ENCODE data around the gene ASTN2. TPM values are rescaled to one million over a fixed set of nuclear protein-coding genes. Genes with fewer than 3 reads are reported as not detected.

ASTN2 gene
- total RNA-seq, 1 experiment from 2014 or later, result 4.8 TPM

GRCh38 chr9:116857321-116857720 lies 557.5 kb downstream of the ASTN2 start (continued):
- TF ChIP-seq ZBTB33 (IDR thresholded peaks at IDR 0.05; ENCODE audit: extremely low read depth, insufficient replicate concordance, low read length), result no peak
- TF ChIP-seq ATF3 (IDR thresholded peaks at IDR 0.05), result no peak
- TF ChIP-seq JUND (IDR thresholded peaks at IDR 0.05), result no peak
- TF ChIP-seq EZH2 (IDR thresholded peaks at IDR 0.05), result no peak

GRCh38 chr9:116855881-116856662 lies 558.8 kb downstream of the ASTN2 start:
- H3K9me3 ChIP-seq (ENCODE audit: control insufficient read depth in 1 of 2, insufficient read depth in 1 of 2, low read depth in 1 of 2, low read length in 2 of 2), result no peaks in the 10 kb centered on the region
- H3K9me2 ChIP-seq (ENCODE audit: insufficient read depth), result no peaks in the 10 kb centered on the region
- no peaks in the 10 kb centered on the region for H3K36me3 ChIP-seq (ENCODE audit: control insufficient read depth in 1 of 2, insufficient read depth in 2 of 2, low read length in 2 of 2)
- no peak overlapping the region for H2AFZ ChIP-seq (ENCODE audit: low read depth, low read length, poor library complexity, severe bottlenecking)
- RAD21 ChIA-PET (ENCODE audit: low non-redundant PET in 1 of 2, low total read pairs in 2 of 2, uncharacterized antibody in 2 of 2, unreplicated experiment in 2 of 2), result no interaction called here
- intact Hi-C loops (cut with micrococcal nuclease), result no loop called here
- H3K4me2 ChIP-seq (ENCODE audit: low read length), result no peak overlapping the region
- no peaks in the 10 kb centered on the region for H4K20me1 ChIP-seq (ENCODE audit: insufficient read depth)
- peaks cover 15% of the 10 kb centered on the region for H3K27me3 ChIP-seq (ENCODE audit: insufficient read depth, low read length)
- no peaks in the 10 kb centered on the region for H3K79me2 ChIP-seq (ENCODE audit: insufficient read depth, low read length)
- H3K9ac ChIP-seq (ENCODE audit: low read length), result no peak overlapping the region
- POLR2A ChIA-PET, result no interaction called here
- H3K4me3 ChIP-seq (replicated peaks in 1 of 2; ENCODE audit: low read depth in 1 of 2, low read length in 2 of 2), result no peak overlapping the region
- H3K27ac ChIP-seq (ENCODE audit: low read depth, low read length), result no peak overlapping the region
- CTCF ChIA-PET, result no interaction called here
- DNase-seq (ENCODE audit: low read depth, low spot score), result no peak
- peak; percentile 42; the same call in 1 of the 2 replicates for ATAC-seq
- TF ChIP-seq EZH2phosphoT487 (IDR thresholded peaks at IDR 0.05; ENCODE audit: borderline replicate concordance) (no peak), SP1 (IDR thresholded peaks at IDR 0.05; ENCODE audit: low read depth) (0 out of 2 replicates have a peak, but pooled peaks have one; percentile 8)
- H3K4me1 ChIP-seq (ENCODE audit: control insufficient read depth in 1 of 2, insufficient read depth in 2 of 2, low read length in 2 of 2), result peaks cover 0 to 3% of the 10 kb centered on the region in 2 experiments; a peak in 1 of 4 replicates
- no TSS peak for BruUV-seq (replicated peaks)
